Choroid plexus epithelial cell (primary cell): ENCODE measurements around the gene RAD23A.

ENCODE experiments used
- DNase-seq: peaks from one replicate; pipeline ENCODE4 v3.0.0-alpha.2; 2010; ENCODE audit warnings: low read depth
- H3K4me3 ChIP-seq: 2 replicates; pipeline ENCODE4 v1.5.1; 2011; ENCODE audit warnings: low read depth, mild to moderate bottlenecking, control low read depth, low read length, moderate library complexity
- CTCF ChIP-seq: conservative IDR thresholded peaks from 2 replicates; pipeline ENCODE4 v1.5.1; 2011; ENCODE audit warnings: low read depth, mild to moderate bottlenecking, control low read depth, inconsistent platforms, low read length, moderate library complexity

Gene RAD23A

DNA sequence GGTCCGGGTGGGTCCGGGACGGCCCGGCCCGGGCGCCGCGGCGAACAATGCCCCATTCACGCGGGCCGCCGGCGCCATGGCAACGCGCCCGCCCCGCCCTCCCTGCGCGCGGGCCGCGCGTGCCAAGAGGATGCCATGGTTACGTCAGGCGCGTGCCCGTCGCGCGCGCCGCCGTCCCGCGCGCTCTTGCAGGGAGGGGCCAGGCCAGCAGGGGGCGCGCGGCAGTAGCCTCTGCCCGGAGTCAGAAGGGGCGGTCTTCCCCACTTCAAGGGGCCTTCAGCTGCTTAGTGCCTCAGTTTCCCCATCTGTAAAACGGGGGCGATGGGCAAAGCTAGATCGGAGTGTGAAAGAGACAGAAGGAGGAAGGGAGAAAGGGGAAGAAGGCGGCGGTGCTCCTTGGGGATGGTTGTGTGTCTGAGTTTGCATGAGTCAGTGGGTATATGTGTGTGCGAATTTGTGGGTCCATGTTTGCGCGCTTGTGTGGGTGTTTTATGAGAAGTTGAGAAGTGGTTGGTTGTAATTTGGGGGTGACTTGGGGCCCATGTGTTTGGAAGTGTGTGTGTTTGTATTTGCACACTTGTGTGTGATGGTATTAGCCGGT lies 38.0 kb downstream of the RAD23A start:
- peak overlapping the region; percentile 42 for H3K4me3 ChIP-seq
- TF ChIP-seq CTCF, result peak; percentile 67
- DNase-seq, result peak; percentile 67

GRCh38 chr19:12984143-12984627 lies 38.5 kb downstream of the RAD23A start:
- H3K4me3 ChIP-seq, result no peak overlapping the region
- DNase-seq, result no peak
- no peak for TF ChIP-seq CTCF

DNA sequence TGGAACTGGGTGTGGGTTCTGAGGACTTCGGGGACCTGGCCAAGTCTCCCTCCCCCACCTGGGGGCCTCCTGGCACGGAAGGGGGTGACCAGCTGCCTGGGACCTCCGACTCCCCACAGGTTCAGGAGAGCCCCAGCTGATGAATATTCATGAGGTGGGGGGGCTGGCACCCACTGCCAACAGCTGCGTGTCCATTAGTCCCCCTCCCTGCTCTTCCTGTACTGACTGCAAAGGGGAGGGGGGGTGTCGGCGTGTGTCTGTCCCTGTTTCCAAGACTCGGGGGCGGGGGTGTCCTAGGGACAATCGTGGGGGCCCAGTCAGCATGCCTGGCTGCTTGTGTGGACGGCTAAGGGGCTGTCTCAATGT lies 39.0 kb downstream of the RAD23A start:
- H3K4me3 ChIP-seq, result no peak overlapping the region
- no peak for TF ChIP-seq CTCF
- no peak for DNase-seq

DNA sequence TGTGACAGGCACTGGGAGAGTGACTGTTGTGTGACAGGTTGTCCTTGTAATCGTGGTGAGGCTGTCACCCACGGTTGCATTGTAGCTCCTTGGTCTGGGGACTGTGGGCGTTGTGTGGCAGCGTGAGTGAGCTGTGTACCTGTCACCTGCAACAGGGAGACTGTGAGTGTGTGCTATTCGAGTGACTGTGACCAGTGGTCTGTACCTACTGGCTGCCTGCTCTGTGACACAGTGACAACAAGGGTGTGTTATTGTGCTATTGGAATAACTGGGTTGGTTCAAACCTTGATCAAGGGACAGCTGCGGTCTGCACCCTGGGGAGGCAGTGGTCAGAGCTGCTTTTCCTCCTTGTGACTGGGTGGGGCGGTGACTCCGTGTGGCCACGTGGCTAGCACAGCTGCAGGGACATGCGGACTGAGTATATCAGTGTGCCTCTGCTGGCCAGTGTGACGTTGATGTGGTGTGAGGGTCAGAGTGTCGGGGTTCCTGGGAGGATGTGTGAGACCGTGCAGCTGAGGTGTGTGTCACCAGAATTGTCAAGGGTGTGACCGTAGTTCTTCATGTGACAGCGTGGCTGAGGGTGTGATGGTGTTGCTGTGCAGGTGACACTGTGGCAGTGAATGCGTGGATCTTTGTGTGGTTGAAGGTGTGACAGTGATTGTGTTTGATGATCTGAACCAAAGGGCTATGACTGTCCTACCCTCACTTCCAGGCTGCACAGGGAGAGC lies 39.6 kb downstream of the RAD23A start:
- no peak overlapping the region for H3K4me3 ChIP-seq
- no peak for TF ChIP-seq CTCF
- peak; percentile 50 for DNase-seq

GRCh38 chr19:12986726-12987125 lies 41.1 kb downstream of the RAD23A start:
- H3K4me3 ChIP-seq, result no peak overlapping the region
- DNase-seq, result no peak
- no peak for TF ChIP-seq CTCF

DNA sequence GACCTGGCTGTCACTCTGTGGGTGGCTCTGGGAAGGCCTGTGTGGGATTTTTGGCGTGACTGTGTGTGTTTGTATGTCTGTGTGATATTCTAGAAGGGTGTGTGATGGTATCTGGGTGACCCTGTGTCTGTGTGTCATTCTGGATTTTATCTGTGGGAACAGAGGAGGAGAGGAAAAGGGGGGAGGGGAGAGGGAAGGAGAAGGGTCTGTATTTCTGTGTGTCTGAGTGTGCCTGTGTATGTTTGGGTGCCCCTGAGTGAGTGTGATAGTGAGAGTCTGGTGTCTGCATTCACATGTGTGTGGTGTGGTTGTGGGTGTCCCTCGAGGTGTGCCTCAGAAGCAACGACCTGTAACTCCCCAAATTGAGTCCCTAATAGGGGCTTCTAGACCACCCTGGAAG lies 41.5 kb downstream of the RAD23A start:
- H3K4me3 ChIP-seq, result no peak overlapping the region
- no peak for DNase-seq
- no peak for TF ChIP-seq CTCF

DNA sequence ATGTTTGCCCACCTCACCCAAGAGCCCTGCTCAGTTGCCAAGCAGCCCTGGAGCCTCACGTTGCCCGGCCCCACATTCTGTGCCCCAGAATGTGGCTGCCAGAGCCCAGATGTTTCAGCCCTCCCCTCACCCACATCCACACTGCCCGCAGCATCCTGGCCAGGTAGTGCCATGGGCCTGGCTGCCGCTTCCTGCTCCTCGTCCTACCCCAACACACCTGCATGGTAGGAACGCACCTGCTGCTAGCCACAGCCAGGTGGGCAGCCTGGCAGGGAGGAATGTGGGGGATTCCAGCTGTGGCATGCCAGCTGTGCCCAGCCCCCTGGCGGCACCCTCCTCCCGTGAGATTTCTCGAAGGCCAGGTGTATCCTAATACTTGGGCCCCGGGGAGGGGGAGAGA lies 42.1 kb downstream of the RAD23A start:
- DNase-seq, result no peak

More for the DNA sequence above, 42.1 kb downstream of the RAD23A start:
- no peak for TF ChIP-seq CTCF
- no peak overlapping the region for H3K4me3 ChIP-seq
